ENCODE measurements around the gene RUNDC3A. TPM values are rescaled to one million over a fixed set of nuclear protein-coding genes. Genes with fewer than 3 reads are reported as not detected.

The RUNDC3A gene
- total RNA-seq, 1 experiment from 2014 or later = 5.2 TPM

- peak overlapping the region; percentile 19; the same call in 1 of the 2 replicates for H3K4me3 Mint-ChIP-seq
- H3K9me3 Mint-ChIP-seq = no peaks in the 10 kb centered on the region
- peak overlapping the region; percentile 96 for H3K27ac Mint-ChIP-seq
- ATAC-seq (peak; percentile 96), DNase-seq (ENCODE audit: low spot score) (peak; percentile 80)
- H3K36me3 Mint-ChIP-seq = no peaks in the 10 kb centered on the region
- H3K27me3 Mint-ChIP-seq (ENCODE audit: low read depth) = no peaks in the 10 kb centered on the region; the same call in 1 of the 2 replicates
- peaks cover 21% of the 10 kb centered on the region for H3K4me1 Mint-ChIP-seq
- CTCF ChIA-PET = interaction anchor here (0.8 to 2.7 kb wide), 11 partner anchors 21 to 84 kb away, joined by 3 to 14 read pairs (median 5); partner anchors contain the start of genes FAM171A2 and RUNDC3A
- TF ChIP-seq ZNF232 (CRISPR knock-in tag; IDR thresholded peaks at IDR 0.05) = 0 out of 2 replicates have a peak, but pooled peaks have one; percentile 32
- TF ChIP-seq ZNF281 (CRISPR knock-in tag; IDR thresholded peaks at IDR 0.05) = 0 out of 2 replicates have a peak, but pooled peaks have one; percentile 15
- TF ChIP-seq GABPB1 (CRISPR knock-in tag; IDR thresholded peaks at IDR 0.05) = peak; percentile 59; the same call in 1 of the 2 replicates
- TF ChIP-seq SMAD3 (CRISPR knock-in tag; IDR thresholded peaks at IDR 0.05; ENCODE audit: borderline replicate concordance) = 0 out of 2 replicates have a peak, but pooled peaks have one; percentile 27
- TF ChIP-seq GRHL2 (CRISPR knock-in tag; IDR thresholded peaks at IDR 0.05; ENCODE audit: insufficient replicate concordance, severe bottlenecking) = no peak
- TF ChIP-seq ERG (CRISPR knock-in tag; IDR thresholded peaks at IDR 0.05) = no peak
- TF ChIP-seq IRF1 (CRISPR knock-in tag; IDR thresholded peaks at IDR 0.05) = no peak
- TF ChIP-seq ETV6 (CRISPR knock-in tag; IDR thresholded peaks at IDR 0.05) = peak; percentile 56; the same call in 1 of the 2 replicates
- POLR2A ChIA-PET = interaction anchor here (0.8 to 1.3 kb wide), 6 partner anchors 9 to 66 kb away, joined by 3 to 6 read pairs (median 4); partner anchors contain the start of genes GRN and RUNDC3A
These were observed 28.6 kb upstream of the RUNDC3A start for GRCh38 chr17:44279666-44280391.

- CTCF ChIA-PET = interaction anchor here (1.0 to 2.7 kb wide), 8 partner anchors 28 to 74 kb away, joined by 3 to 14 read pairs (median 6); partner anchors contain the start of gene RUNDC3A
- Mint-ChIP-seq H3K4me1 (peaks cover 21% of the 10 kb centered on the region), H3K4me3 (no peak overlapping the region), H3K36me3 (no peaks in the 10 kb centered on the region), H3K9me3 (no peaks in the 10 kb centered on the region), H3K27ac (peak overlapping the region; percentile 96), H3K27me3 (ENCODE audit: low read depth) (no peaks in the 10 kb centered on the region)
- TF ChIP-seq FOXP1 (CRISPR knock-in tag; IDR thresholded peaks at IDR 0.05; ENCODE audit: borderline replicate concordance) (0 out of 2 replicates have a peak, but pooled peaks have one; percentile 40), HMGXB4 (CRISPR knock-in tag; IDR thresholded peaks at IDR 0.05) (no peak), NFATC4 (CRISPR knock-in tag; IDR thresholded peaks at IDR 0.05) (no peak), SMAD3 (CRISPR knock-in tag; IDR thresholded peaks at IDR 0.05; ENCODE audit: borderline replicate concordance) (0 out of 2 replicates have a peak, but pooled peaks have one; percentile 8)
- ATAC-seq = no peak
- POLR2A ChIA-PET = interaction anchor here (0.9 to 1.3 kb wide), 4 partner anchors 28 to 65 kb away, joined by 3 to 6 read pairs (median 4); partner anchors contain the start of genes GRN and RUNDC3A
- no peak for DNase-seq (ENCODE audit: low spot score)
These were observed 27.9 kb upstream of the RUNDC3A start for GRCh38 chr17:44280392-44280937.

GRCh38 chr17:44281570-44281969 is 26.8 kb upstream of the RUNDC3A start:
- Mint-ChIP-seq H3K27ac (no peak overlapping the region), H3K36me3 (no peaks in the 10 kb centered on the region), H3K9me3 (no peaks in the 10 kb centered on the region), H3K4me1 (peaks cover 21% of the 10 kb centered on the region), H3K4me3 (no peak overlapping the region), H3K27me3 (ENCODE audit: low read depth) (no peaks in the 10 kb centered on the region)
- CTCF ChIA-PET = interaction anchor here (1.3 to 2.7 kb wide), 2 partner anchors 71 to 94 kb away, joined by 4 to 8 read pairs; no protein-coding TSS in a partner anchor
- DNase-seq (ENCODE audit: low spot score) (no peak), ATAC-seq (no peak)
- POLR2A ChIA-PET = no interaction called here
- TF ChIP-seq ZNF317 (CRISPR knock-in tag; IDR thresholded peaks at IDR 0.05; ENCODE audit: borderline replicate concordance, low read depth) (no peak), ZNF138 (CRISPR knock-in tag; conservative IDR thresholded peaks at IDR 0.05) (no peak), ELF4 (CRISPR knock-in tag; IDR thresholded peaks at IDR 0.05; ENCODE audit: low read depth) (no peak), NFATC4 (CRISPR knock-in tag; IDR thresholded peaks at IDR 0.05) (no peak)

All from WTC11 (cell line).